HepG2 (cell line): Measurements from ENCODE around the gene BMPR2. TPM values are rescaled to one million over a fixed set of nuclear protein-coding genes. Genes with fewer than 3 reads are reported as not detected.

Source experiments
- GPN1 ChIP-seq: sonication (generic); formaldehyde crosslinking; IDR thresholded peaks from 2 replicates; pipeline ENCODE4 v1.5.1; 2020; ENCODE audit warnings: missing genetic modification reagents, borderline replicate concordance
- HCFC1 ChIP-seq: fragments of 150-350 bp; IDR thresholded peaks from 2 replicates; pipeline ENCODE4 v1.6.1; 2014; ENCODE audit warnings: low read depth, low read length
- MED13 ChIP-seq: sonication (generic); formaldehyde crosslinking; IDR thresholded peaks from 2 replicates; pipeline ENCODE4 v1.5.0; 2020; ENCODE audit warnings: missing genetic modification reagents
- MTA1 ChIP-seq: sonication (generic); formaldehyde crosslinking; IDR thresholded peaks from 2 replicates; pipeline ENCODE4 v1.4.0; 2020; ENCODE audit warnings: missing genetic modification reagents, mild to moderate bottlenecking, borderline replicate concordance
- NFKB2 ChIP-seq: sonication (generic); formaldehyde crosslinking; IDR thresholded peaks from 2 replicates; pipeline ENCODE4 v1.4.0; 2020; ENCODE audit warnings: missing genetic modification reagents, borderline replicate concordance
- NFKBIZ ChIP-seq: IDR thresholded peaks from 2 replicates; pipeline ENCODE4 v1.6.1; 2018; ENCODE audit warnings: missing genetic modification reagents, missing compliant biosample characterization
- NR2F6 ChIP-seq, 2 experiments: IDR thresholded peaks; 2 replicates each; pipeline ENCODE4 v1.6.1; 2016; ENCODE audit warnings: antibody characterized with exemption in 1 of 2, mild to moderate bottlenecking in 1 of 2
- PAX8 ChIP-seq: sonication (generic); formaldehyde crosslinking; IDR thresholded peaks from 2 replicates; pipeline ENCODE4 v1.8.0; 2022; ENCODE audit warnings: mild to moderate bottlenecking, missing genetic modification reagents, borderline replicate concordance
- PLRG1 ChIP-seq: fragments of 450-650 bp; conservative IDR thresholded peaks from 2 replicates; pipeline ENCODE4 v1.6.1; 2016
- RBAK ChIP-seq: sonication (generic); formaldehyde crosslinking; IDR thresholded peaks from 2 replicates; pipeline ENCODE4 v1.5.1; 2020; ENCODE audit warnings: mild to moderate bottlenecking, missing genetic modification reagents
- SMAD3 ChIP-seq: sonication (generic); formaldehyde crosslinking; IDR thresholded peaks from 2 replicates; pipeline ENCODE4 v1.4.0; 2020; ENCODE audit warnings: missing genetic modification reagents
- TAF1 ChIP-seq: sonication (generic); formaldehyde crosslinking; IDR thresholded peaks from 2 replicates; pipeline ENCODE4 v1.4.0; 2020; ENCODE audit warnings: missing genetic modification reagents
- TGIF2 ChIP-seq: IDR thresholded peaks from 2 replicates; pipeline ENCODE4 v1.6.1; 2016; ENCODE audit warnings: control low read depth, missing compliant biosample characterization
- ZFP36L2 ChIP-seq: sonication (generic); formaldehyde crosslinking; IDR thresholded peaks from 2 replicates; pipeline ENCODE4 v1.4.0; 2020; ENCODE audit warnings: missing genetic modification reagents
- ZNF3 ChIP-seq: IDR thresholded peaks from 2 replicates; pipeline ENCODE4 v1.7.0; 2017; ENCODE audit warnings: inconsistent platforms
- ZNF577 ChIP-seq: sonication (generic); formaldehyde crosslinking; IDR thresholded peaks from 2 replicates; pipeline ENCODE4 v1.4.0; 2020; ENCODE audit warnings: mild to moderate bottlenecking, low read depth, missing genetic modification reagents, borderline replicate concordance
- ZSCAN12 ChIP-seq: sonication (generic); formaldehyde crosslinking; IDR thresholded peaks from 2 replicates; pipeline ENCODE4 v1.9.0; 2021; ENCODE audit warnings: mild to moderate bottlenecking, missing genetic modification reagents
- ZSCAN25 ChIP-seq: sonication (generic); formaldehyde crosslinking; IDR thresholded peaks from 2 replicates; pipeline ENCODE4 v1.8.0; 2022; ENCODE audit warnings: mild to moderate bottlenecking, missing genetic modification reagents
- polyA plus RNA-seq, 8 experiments: library from polyadenylated mRNA; depleted of rRNA in 3 of 8; stranded (reverse) in 7 of 8; unstranded in 1 of 8; fragments of >200 nt; fragmentation: Illumina TruSeq in 4 of 8; extraction: Trizol in 4 of 8; gene quantifications; 2 replicates each; pipeline versions ENCODE4 v1.2.1 to v1.2.3, GENCODE V29; 2011 to 2016; ENCODE audit warnings: low read depth in 4 of 8, missing spikeins in 1 of 8, mixed read lengths in 1 of 8; ENCODE audit not compliant: insufficient read depth in 1 of 8
- total RNA-seq, 5 experiments: library from RNA; depleted of rRNA; stranded (reverse); fragments of >200 nt; fragmentation: Illumina TruSeq; extraction: Trizol; gene quantifications; 2 replicates each; pipeline ENCODE4 v1.2.3, GENCODE V29; 2016; ENCODE audit warnings: low read depth in 1 of 5
- TF ChIP-seq, protein P1 (sequence below): sonication (generic); formaldehyde crosslinking; IDR thresholded peaks from 2 replicates; pipeline ENCODE4 v1.4.0; 2020; ENCODE audit warnings: missing genetic modification reagents
- TF ChIP-seq, protein P2 (sequence below): sonication (generic); formaldehyde crosslinking; IDR thresholded peaks from 2 replicates; pipeline ENCODE4 v1.4.0; 2020; ENCODE audit warnings: missing genetic modification reagents; ENCODE audit errors: not compliant biosample characterization
- TF ChIP-seq, protein P3 (sequence below): sonication (generic); formaldehyde crosslinking; IDR thresholded peaks from 2 replicates; pipeline ENCODE4 v1.8.0; 2022; ENCODE audit warnings: mild to moderate bottlenecking, missing genetic modification reagents, borderline replicate concordance
- TF ChIP-seq, protein P4 (sequence below): sonication (generic); formaldehyde crosslinking; IDR thresholded peaks from 2 replicates; pipeline ENCODE4 v1.8.0; 2022; ENCODE audit warnings: missing genetic modification reagents, mild to moderate bottlenecking, moderate library complexity, borderline replicate concordance

The BMPR2 gene
- total and polyA plus RNA-seq, 2 of the 13 experiments (the other 11 are each of a cell fraction or from before 2014, with no cell fraction given) = 5.5 to 10.3 TPM

DNA sequence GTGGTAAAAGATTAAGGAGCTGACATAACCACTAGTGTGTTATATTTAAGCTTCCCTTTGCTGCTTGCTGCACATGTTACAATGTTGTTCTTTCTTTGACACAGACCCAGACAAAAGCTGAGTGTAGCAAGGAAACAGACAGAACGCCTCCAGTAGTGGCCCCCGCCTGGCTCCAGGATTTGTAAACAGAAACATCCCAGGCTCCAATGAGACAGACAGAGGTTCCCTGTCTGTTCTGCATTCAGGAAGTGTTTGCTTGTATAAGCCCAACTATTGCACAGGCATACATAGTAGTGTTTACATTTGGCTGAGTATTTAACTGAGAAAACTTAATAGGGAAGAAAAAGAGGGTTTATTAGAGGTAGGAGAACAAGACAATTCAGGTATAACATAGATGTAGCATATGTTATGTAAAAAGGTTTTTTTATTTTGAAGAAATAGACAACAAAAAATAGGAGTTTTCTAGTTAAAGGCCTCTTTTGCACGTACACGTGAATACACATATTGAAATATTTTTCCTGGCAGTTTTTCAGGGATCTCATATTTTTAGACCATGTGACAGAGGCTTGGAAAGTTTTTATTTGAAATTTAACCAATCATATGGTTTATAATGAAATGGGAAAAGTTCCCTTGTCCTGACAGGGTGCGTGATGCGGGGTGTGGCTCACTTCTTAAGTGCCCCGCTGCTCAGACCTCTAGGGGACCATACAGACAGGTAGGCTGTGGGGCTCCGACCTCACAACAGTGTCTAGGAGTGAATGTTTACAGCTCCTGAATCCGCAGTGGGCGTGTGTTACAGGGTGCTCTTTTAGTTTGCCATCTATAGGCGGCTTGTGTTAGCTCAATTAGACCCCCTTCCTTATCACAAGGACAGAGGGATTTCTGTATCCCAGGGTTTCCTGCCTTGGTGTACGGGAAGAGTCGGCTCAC, 118.4 kb downstream of the BMPR2 start (continued):
- TF ChIP-seq, protein P1, sequence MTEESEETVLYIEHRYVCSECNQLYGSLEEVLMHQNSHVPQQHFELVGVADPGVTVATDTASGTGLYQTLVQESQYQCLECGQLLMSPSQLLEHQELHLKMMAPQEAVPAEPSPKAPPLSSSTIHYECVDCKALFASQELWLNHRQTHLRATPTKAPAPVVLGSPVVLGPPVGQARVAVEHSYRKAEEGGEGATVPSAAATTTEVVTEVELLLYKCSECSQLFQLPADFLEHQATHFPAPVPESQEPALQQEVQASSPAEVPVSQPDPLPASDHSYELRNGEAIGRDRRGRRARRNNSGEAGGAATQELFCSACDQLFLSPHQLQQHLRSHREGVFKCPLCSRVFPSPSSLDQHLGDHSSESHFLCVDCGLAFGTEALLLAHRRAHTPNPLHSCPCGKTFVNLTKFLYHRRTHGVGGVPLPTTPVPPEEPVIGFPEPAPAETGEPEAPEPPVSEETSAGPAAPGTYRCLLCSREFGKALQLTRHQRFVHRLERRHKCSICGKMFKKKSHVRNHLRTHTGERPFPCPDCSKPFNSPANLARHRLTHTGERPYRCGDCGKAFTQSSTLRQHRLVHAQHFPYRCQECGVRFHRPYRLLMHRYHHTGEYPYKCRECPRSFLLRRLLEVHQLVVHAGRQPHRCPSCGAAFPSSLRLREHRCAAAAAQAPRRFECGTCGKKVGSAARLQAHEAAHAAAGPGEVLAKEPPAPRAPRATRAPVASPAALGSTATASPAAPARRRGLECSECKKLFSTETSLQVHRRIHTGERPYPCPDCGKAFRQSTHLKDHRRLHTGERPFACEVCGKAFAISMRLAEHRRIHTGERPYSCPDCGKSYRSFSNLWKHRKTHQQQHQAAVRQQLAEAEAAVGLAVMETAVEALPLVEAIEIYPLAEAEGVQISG (CRISPR knock-in tag) = 0 out of 2 replicates have a peak, but pooled peaks have one; percentile 43
- TF ChIP-seq PLRG1 (no peak), NFKBIZ (CRISPR knock-in tag) (0 out of 2 replicates have a peak, but pooled peaks have one; percentile 44), RBAK (CRISPR knock-in tag) (no peak), GPN1 (CRISPR knock-in tag) (no peak), ZFP36L2 (CRISPR knock-in tag) (no peak), PAX8 (CRISPR knock-in tag) (no peak), ZNF3 (CRISPR knock-in tag) (peak; percentile 51; the same call in 1 of the 2 replicates), SMAD3 (CRISPR knock-in tag) (peak; percentile 37; the same call in 1 of the 2 replicates), TAF1 (no peak), ZSCAN12 (CRISPR knock-in tag) (no peak), NFKB2 (no peak), MED13 (CRISPR knock-in tag) (no peak), HCFC1 (no peak), NR2F6 (IDR thresholded peaks at IDR 0.05) (peak; percentile 28; the same call in 1 of the 2 replicates), NR2F6 (CRISPR knock-in tag; IDR thresholded peaks at IDR 0.05) (no peak), ZSCAN25 (CRISPR knock-in tag) (no peak), TGIF2 (peak; percentile 87), ZNF577 (no peak), MTA1 (CRISPR knock-in tag) (no peak)
- TF ChIP-seq, protein P2, sequence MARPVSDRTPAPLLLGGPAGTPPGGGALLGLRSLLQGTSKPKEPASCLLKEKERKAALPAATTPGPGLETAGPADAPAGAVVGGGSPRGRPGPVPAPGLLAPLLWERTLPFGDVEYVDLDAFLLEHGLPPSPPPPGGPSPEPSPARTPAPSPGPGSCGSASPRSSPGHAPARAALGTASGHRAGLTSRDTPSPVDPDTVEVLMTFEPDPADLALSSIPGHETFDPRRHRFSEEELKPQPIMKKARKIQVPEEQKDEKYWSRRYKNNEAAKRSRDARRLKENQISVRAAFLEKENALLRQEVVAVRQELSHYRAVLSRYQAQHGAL (CRISPR knock-in tag) = no peak
- TF ChIP-seq, protein P3, sequence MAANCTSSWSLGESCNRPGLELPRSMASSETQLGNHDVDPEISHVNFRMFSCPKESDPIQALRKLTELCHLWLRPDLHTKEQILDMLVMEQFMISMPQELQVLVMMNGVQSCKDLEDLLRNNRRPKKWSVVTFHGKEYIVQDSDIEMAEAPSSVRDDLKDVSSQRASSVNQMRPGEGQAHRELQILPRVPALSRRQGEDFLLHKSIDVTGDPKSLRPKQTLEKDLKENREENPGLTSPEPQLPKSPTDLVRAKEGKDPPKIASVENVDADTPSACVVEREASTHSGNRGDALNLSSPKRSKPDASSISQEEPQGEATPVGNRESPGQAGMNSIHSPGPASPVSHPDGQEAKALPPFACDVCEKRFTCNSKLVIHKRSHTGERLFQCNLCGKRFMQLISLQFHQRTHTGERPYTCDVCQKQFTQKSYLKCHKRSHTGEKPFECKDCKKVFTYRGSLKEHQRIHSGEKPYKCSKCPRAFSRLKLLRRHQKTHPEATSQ (CRISPR knock-in tag) = no peak
- TF ChIP-seq, protein P4, sequence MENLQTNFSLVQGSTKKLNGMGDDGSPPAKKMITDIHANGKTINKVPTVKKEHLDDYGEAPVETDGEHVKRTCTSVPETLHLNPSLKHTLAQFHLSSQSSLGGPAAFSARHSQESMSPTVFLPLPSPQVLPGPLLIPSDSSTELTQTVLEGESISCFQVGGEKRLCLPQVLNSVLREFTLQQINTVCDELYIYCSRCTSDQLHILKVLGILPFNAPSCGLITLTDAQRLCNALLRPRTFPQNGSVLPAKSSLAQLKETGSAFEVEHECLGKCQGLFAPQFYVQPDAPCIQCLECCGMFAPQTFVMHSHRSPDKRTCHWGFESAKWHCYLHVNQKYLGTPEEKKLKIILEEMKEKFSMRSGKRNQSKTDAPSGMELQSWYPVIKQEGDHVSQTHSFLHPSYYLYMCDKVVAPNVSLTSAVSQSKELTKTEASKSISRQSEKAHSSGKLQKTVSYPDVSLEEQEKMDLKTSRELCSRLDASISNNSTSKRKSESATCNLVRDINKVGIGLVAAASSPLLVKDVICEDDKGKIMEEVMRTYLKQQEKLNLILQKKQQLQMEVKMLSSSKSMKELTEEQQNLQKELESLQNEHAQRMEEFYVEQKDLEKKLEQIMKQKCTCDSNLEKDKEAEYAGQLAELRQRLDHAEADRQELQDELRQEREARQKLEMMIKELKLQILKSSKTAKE (CRISPR knock-in tag) = peak; percentile 95
